IMR-90 (cell line): ENCODE measurements around the gene ITGB2. TPM values are rescaled to one million over a fixed set of nuclear protein-coding genes. Genes with fewer than 3 reads are reported as not detected.

Experiments
- ATAC-seq: fragments of 200-7000 bp; cut with Tn5 transposase; 2 replicates; pipeline ENCODE4 v1.9.1; 2020; ENCODE audit warnings: low read depth, mild to moderate bottlenecking, moderate library complexity
- BruUV-seq: library from RNA; stranded (reverse); fragments of 400-500 nt; replicated peaks from 2 replicates; lab custom pipeline; 2021; lab: Mats Ljungman, UMichigan
- CTCF ChIA-PET: fragments of 300-600 bp; formaldehyde crosslinking; extraction: SDS; loops from one replicate; lab custom pipeline; 2021; ENCODE audit warnings: antibody characterized with exemption; lab: Yijun Ruan, JAX
- POLR2A ChIA-PET: fragments of 300-600 bp; sonication (Branson Sonifier 250); formaldehyde crosslinking; loops from one replicate; lab custom pipeline; 2022; ENCODE audit warnings: antibody characterized with exemption; ENCODE audit not compliant: unreplicated experiment; lab: Charles Lee
- DNase-seq: peaks from one replicate; pipeline ENCODE4 v3.0.0; 2013
- H2AFZ ChIP-seq: replicated peaks from 2 replicates; pipeline ENCODE3; 2013; ENCODE audit warnings: low read length, mild to moderate bottlenecking; ENCODE audit not compliant: poor library complexity
- H2AK5ac ChIP-seq: 2 replicates; pipeline ENCODE4 v1.6.1; 2013; ENCODE audit warnings: low read depth, low read length, inconsistent platforms
- H2AK9ac ChIP-seq: replicated peaks from 2 replicates; pipeline ENCODE3; 2013; ENCODE audit warnings: mild to moderate bottlenecking, low read depth, low read length, moderate library complexity; ENCODE audit not compliant: poor library complexity
- H2BK120ac ChIP-seq: 2 replicates; pipeline ENCODE4 v1.6.1; 2013; ENCODE audit warnings: low read depth, low read length, inconsistent platforms
- H2BK15ac ChIP-seq: 3 replicates; pipeline ENCODE4 v1.6.1; 2013; ENCODE audit warnings: low read depth, low read length, inconsistent platforms
- H2BK20ac ChIP-seq: 2 replicates; pipeline ENCODE4 v1.6.1; 2013; ENCODE audit warnings: low read depth, mild to moderate bottlenecking, inconsistent platforms, low read length, moderate library complexity
- H2BK5ac ChIP-seq: 2 replicates; pipeline ENCODE4 v1.6.1; 2013; ENCODE audit warnings: mild to moderate bottlenecking, low read depth, low read length, inconsistent platforms; ENCODE audit not compliant: poor library complexity, severe bottlenecking
- H3K14ac ChIP-seq: replicated peaks from 2 replicates; pipeline ENCODE4 v1.6.1; 2013; ENCODE audit warnings: low read depth, low read length, inconsistent platforms
- H3K18ac ChIP-seq: 2 replicates; pipeline ENCODE4 v1.6.1; 2013; ENCODE audit warnings: low read depth, low read length, control low read depth
- H3K23ac ChIP-seq: 2 replicates; pipeline ENCODE4 v1.6.1; 2013; ENCODE audit warnings: low read depth, low read length, inconsistent platforms
- H3K27ac ChIP-seq: 2 replicates; pipeline ENCODE4 v1.5.1; 2013; ENCODE audit warnings: mild to moderate bottlenecking, control low read depth, low read length; ENCODE audit not compliant: insufficient read depth
- H3K27me3 ChIP-seq: 2 replicates; pipeline ENCODE4 v1.6.1; 2013; ENCODE audit warnings: low read length; ENCODE audit not compliant: control insufficient read depth, insufficient read depth
- H3K36me3 ChIP-seq: 2 replicates; pipeline ENCODE4 v1.6.1; 2013; ENCODE audit warnings: low read length, mixed read lengths; ENCODE audit not compliant: control insufficient read depth, insufficient read depth
- H3K4ac ChIP-seq: 2 replicates; pipeline ENCODE4 v1.6.1; 2013; ENCODE audit warnings: low read depth, low read length, inconsistent platforms
- H3K4me1 ChIP-seq: 2 replicates; pipeline ENCODE4 v1.6.1; 2013; ENCODE audit warnings: low read length, mixed read lengths; ENCODE audit not compliant: control insufficient read depth, insufficient read depth
- H3K4me2 ChIP-seq: 2 replicates; pipeline ENCODE4 v1.6.1; 2013; ENCODE audit warnings: low read depth, mild to moderate bottlenecking, control low read depth, low read length, moderate library complexity
- H3K4me3 ChIP-seq: 2 replicates; pipeline ENCODE4 v1.5.1; 2013; ENCODE audit warnings: low read depth, mild to moderate bottlenecking, control low read depth, low read length, moderate library complexity; ENCODE audit not compliant: insufficient read depth
- H3K56ac ChIP-seq: 2 replicates; pipeline ENCODE4 v1.6.1; 2013; ENCODE audit warnings: low read length, inconsistent platforms; ENCODE audit not compliant: insufficient read depth; ENCODE audit errors: extremely low read depth
- H3K79me1 ChIP-seq, 2 experiments: 2 replicates each; pipeline ENCODE4 v1.6.1; 2013; ENCODE audit warnings: low read length in 2 of 2, inconsistent platforms in 1 of 2, low read depth in 1 of 2
- H3K9ac ChIP-seq: 2 replicates; pipeline ENCODE4 v1.6.1; 2013; ENCODE audit warnings: low read depth, low read length, control low read depth
- H3K9me1 ChIP-seq: 2 replicates; pipeline ENCODE4 v1.6.1; 2013; ENCODE audit warnings: low read length, inconsistent platforms; ENCODE audit not compliant: insufficient read depth
- H3K9me3 ChIP-seq: 2 replicates; pipeline ENCODE4 v1.6.1; 2013; ENCODE audit warnings: low read length; ENCODE audit not compliant: control insufficient read depth, insufficient read depth
- H4K20me1 ChIP-seq: 2 replicates; pipeline ENCODE4 v1.6.1; 2013; ENCODE audit warnings: low read length, inconsistent platforms; ENCODE audit not compliant: insufficient read depth
- H4K5ac ChIP-seq: 2 replicates; pipeline ENCODE4 v1.6.1; 2013; ENCODE audit warnings: mild to moderate bottlenecking, low read depth, low read length, control low read depth
- H4K8ac ChIP-seq, 2 experiments: 2 replicates each; pipeline ENCODE4 v1.6.1; 2013; ENCODE audit warnings: low read depth in 2 of 2, low read length in 2 of 2, control low read depth in 1 of 2, inconsistent platforms in 1 of 2
- H4K91ac ChIP-seq: 2 replicates; pipeline ENCODE4 v1.6.1; 2013; ENCODE audit warnings: low read depth, low read length, inconsistent platforms; ENCODE audit not compliant: insufficient read depth
- BHLHE40 ChIP-seq: fragments of 150-350 bp; IDR thresholded peaks from 2 replicates; pipeline ENCODE4 v1.6.1; 2016; ENCODE audit warnings: mild to moderate bottlenecking, low read depth, low read length
- CEBPB ChIP-seq: IDR thresholded peaks from 2 replicates; pipeline ENCODE4 v1.6.1; 2012; ENCODE audit warnings: low read depth, low read length, improper control_type of control experiment
- CHD1 ChIP-seq: IDR thresholded peaks from 2 replicates; pipeline ENCODE4 v1.6.1; 2012; ENCODE audit warnings: low read depth, low read length, improper control_type of control experiment
- FOS ChIP-seq: fragments of 150-350 bp; IDR thresholded peaks from 2 replicates; pipeline ENCODE4 v1.6.1; 2016; ENCODE audit warnings: low read depth, low read length
- MAFK ChIP-seq: IDR thresholded peaks from 2 replicates; pipeline ENCODE4 v1.6.1; 2012; ENCODE audit warnings: low read depth, low read length, improper control_type of control experiment
- MAZ ChIP-seq: IDR thresholded peaks from 2 replicates; pipeline ENCODE4 v1.6.1; 2012; ENCODE audit warnings: low read depth, mild to moderate bottlenecking, low read length, improper control_type of control experiment, moderate library complexity, borderline replicate concordance
- MXI1 ChIP-seq: IDR thresholded peaks from 2 replicates; pipeline ENCODE4 v1.6.1; 2012; ENCODE audit warnings: low read depth, mild to moderate bottlenecking, low read length, moderate library complexity, borderline replicate concordance
- NFE2L2 ChIP-seq: fragments of 150-350 bp; IDR thresholded peaks from 2 replicates; pipeline ENCODE4 v1.6.1; 2016; ENCODE audit warnings: low read depth, mild to moderate bottlenecking, low read length
- POLR2A ChIP-seq: IDR thresholded peaks from 2 replicates; pipeline ENCODE4 v1.6.1; 2012; ENCODE audit warnings: mild to moderate bottlenecking, low read depth, low read length
- RAD21 ChIP-seq: IDR thresholded peaks from 2 replicates; pipeline ENCODE4 v1.6.1; 2012; ENCODE audit warnings: low read length, improper control_type of control experiment
- RCOR1 ChIP-seq: IDR thresholded peaks from 2 replicates; pipeline ENCODE4 v1.6.1; 2012; ENCODE audit warnings: mild to moderate bottlenecking, low read length, improper control_type of control experiment; ENCODE audit not compliant: insufficient replicate concordance
- RFX5 ChIP-seq: IDR thresholded peaks from 2 replicates; pipeline ENCODE4 v1.8.0; 2012; ENCODE audit warnings: low read depth, mild to moderate bottlenecking, low read length, moderate library complexity
- WGBS, 2 experiments: methylation state at CpG; one replicate each; pipeline versions ENCODE4 v1.1.5 to v1.1.7; 2013; ENCODE audit warnings: missing lambda C conversion rate in 2 of 2; ENCODE audit not compliant: insufficient read length in 1 of 2; ENCODE audit errors: extremely low coverage in 2 of 2; 5-methylcytosine and 5-hydroxymethylcytosine counted together
- dilution Hi-C: fragments of 300-500 bp; cut with HindIII; formaldehyde crosslinking; loops from one replicate; pipeline ENCODE4 v1.14.3; 2018; ENCODE audit warnings: low sequenced_read_pairs; ENCODE audit not compliant: unreplicated experiment
- in situ Hi-C: fragments of 300-500 bp; cut with MboI; formaldehyde crosslinking; loops from 3 replicates; pipeline ENCODE4 v1.14.3; 2019; ENCODE audit warnings: low sequenced_read_pairs, inconsistent platforms, mixed read lengths
- intact Hi-C: fragments of 100-400 bp; cut with micrococcal nuclease; formaldehyde crosslinking; loops from 2 replicates; pipeline ENCODE4 v1.10.0; 2022
- polyA plus RNA-seq, 3 experiments: library from polyadenylated mRNA; depleted of rRNA; stranded (reverse); fragments of >200 nt; gene quantifications; 2 replicates each; pipeline ENCODE4 v1.2.3, GENCODE V29; 2012; ENCODE audit warnings: low replicate concordance in 1 of 3
- total RNA-seq: library from RNA; depleted of rRNA; stranded (reverse); fragments of >200 nt; gene quantifications from 2 replicates; pipeline ENCODE4 v1.2.3, GENCODE V29; 2012
- TF ChIP-seq, protein P1 (sequence below): fragments of 150-350 bp; IDR thresholded peaks from 2 replicates; pipeline ENCODE4 v1.6.1; 2016; ENCODE audit warnings: low read depth, mild to moderate bottlenecking, low read length, moderate library complexity, borderline replicate concordance
- TF ChIP-seq, protein P2 (sequence below): fragments of 150-350 bp; IDR thresholded peaks from 2 replicates; pipeline ENCODE4 v1.6.1; 2017; ENCODE audit warnings: mild to moderate bottlenecking, antibody characterized with exemption, low read length, low read depth
- TF ChIP-seq, protein P3 (sequence below): conservative IDR thresholded peaks from 2 replicates; pipeline ENCODE4 v1.5.1; 2012; ENCODE audit warnings: mild to moderate bottlenecking, low read depth, low read length, improper control_type of control experiment

The ITGB2 gene
- total and polyA plus RNA-seq, 2 of the 4 experiments (the other 2 are of a cell fraction) = 0.14 TPM; not detected in 1

DNA sequence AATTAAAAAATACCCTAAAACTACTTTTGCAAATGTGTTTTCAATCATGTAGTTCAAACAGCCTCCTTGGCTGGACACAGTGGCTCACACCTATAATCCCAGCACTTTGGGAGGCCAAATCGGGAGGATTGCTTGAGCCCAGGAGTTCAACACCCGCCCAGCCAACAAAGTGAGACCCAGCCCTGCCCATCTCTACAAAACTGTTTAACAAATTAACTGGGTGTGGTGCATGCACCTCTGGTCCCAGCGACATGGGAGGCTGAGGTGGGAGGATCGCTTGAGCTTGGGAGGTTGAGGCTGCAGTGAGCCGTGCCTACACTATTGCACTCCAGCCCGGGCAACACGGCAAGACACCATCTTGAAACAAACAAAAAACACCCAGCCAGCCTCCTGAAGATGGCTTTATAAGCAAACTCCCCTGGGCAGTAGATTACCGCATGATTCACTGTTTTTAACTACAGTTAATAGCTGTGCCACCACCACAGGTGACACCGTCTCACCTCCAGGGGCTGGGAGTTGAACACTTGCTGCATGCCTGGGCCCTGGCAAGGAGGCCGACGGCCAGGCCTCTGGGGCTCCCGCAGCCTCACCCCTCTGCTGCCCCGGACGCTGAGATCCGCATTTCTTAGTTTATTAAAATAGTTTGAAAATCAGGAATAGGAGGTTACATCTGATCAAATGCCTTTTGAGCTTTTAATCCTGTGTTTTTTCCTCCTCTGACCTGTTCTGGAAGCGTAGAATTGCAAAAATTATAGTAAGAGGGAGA is 63.4 kb downstream of the ITGB2 start:
- no peak overlapping the region for H4K5ac ChIP-seq
- no peak overlapping the region for H3K9ac ChIP-seq
- H3K79me1 ChIP-seq = peaks cover 57 to 85% of the 10 kb centered on the region in 2 experiments
- H3K27me3 ChIP-seq = no peaks in the 10 kb centered on the region
- CTCF ChIA-PET = no interaction called here
- no peak overlapping the region for H3K18ac ChIP-seq
- H3K56ac ChIP-seq = no peak overlapping the region
- H3K36me3 ChIP-seq = peaks cover 70% of the 10 kb centered on the region
- no peak overlapping the region for H2BK120ac ChIP-seq
- peaks cover 85% of the 10 kb centered on the region for H4K20me1 ChIP-seq
- no peak overlapping the region for H3K14ac ChIP-seq
- H2AK5ac ChIP-seq = no peak overlapping the region
- no peak overlapping the region for H2AK9ac ChIP-seq
- no TSS peak for BruUV-seq
- H3K4me3 ChIP-seq = no peak overlapping the region
- H2BK20ac ChIP-seq = no peak overlapping the region
- TF ChIP-seq FOS (no peak), NFE2L2 (no peak), MAZ (no peak), BHLHE40 (no peak), MAFK (no peak), MXI1 (no peak), RCOR1 (no peak), CHD1 (no peak), RAD21 (no peak), POLR2A (no peak), RFX5 (no peak), CEBPB (no peak)
- TF ChIP-seq, protein P1, sequence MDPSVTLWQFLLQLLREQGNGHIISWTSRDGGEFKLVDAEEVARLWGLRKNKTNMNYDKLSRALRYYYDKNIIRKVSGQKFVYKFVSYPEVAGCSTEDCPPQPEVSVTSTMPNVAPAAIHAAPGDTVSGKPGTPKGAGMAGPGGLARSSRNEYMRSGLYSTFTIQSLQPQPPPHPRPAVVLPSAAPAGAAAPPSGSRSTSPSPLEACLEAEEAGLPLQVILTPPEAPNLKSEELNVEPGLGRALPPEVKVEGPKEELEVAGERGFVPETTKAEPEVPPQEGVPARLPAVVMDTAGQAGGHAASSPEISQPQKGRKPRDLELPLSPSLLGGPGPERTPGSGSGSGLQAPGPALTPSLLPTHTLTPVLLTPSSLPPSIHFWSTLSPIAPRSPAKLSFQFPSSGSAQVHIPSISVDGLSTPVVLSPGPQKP = no peak
- TF ChIP-seq, protein P2, sequence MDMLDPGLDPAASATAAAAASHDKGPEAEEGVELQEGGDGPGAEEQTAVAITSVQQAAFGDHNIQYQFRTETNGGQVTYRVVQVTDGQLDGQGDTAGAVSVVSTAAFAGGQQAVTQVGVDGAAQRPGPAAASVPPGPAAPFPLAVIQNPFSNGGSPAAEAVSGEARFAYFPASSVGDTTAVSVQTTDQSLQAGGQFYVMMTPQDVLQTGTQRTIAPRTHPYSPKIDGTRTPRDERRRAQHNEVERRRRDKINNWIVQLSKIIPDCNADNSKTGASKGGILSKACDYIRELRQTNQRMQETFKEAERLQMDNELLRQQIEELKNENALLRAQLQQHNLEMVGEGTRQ = no peak
- TF ChIP-seq, protein P3, sequence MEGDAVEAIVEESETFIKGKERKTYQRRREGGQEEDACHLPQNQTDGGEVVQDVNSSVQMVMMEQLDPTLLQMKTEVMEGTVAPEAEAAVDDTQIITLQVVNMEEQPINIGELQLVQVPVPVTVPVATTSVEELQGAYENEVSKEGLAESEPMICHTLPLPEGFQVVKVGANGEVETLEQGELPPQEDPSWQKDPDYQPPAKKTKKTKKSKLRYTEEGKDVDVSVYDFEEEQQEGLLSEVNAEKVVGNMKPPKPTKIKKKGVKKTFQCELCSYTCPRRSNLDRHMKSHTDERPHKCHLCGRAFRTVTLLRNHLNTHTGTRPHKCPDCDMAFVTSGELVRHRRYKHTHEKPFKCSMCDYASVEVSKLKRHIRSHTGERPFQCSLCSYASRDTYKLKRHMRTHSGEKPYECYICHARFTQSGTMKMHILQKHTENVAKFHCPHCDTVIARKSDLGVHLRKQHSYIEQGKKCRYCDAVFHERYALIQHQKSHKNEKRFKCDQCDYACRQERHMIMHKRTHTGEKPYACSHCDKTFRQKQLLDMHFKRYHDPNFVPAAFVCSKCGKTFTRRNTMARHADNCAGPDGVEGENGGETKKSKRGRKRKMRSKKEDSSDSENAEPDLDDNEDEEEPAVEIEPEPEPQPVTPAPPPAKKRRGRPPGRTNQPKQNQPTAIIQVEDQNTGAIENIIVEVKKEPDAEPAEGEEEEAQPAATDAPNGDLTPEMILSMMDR = no peak
- H3K27ac ChIP-seq = no peak overlapping the region
- dilution Hi-C loops = no loop called here
- no peaks in the 10 kb centered on the region for H3K4me1 ChIP-seq
- in situ Hi-C loops = no loop called here
- H2BK15ac ChIP-seq = no peak overlapping the region
- no peak overlapping the region for H3K4me2 ChIP-seq
- POLR2A ChIA-PET = no interaction called here
- H2AFZ ChIP-seq = no peak overlapping the region
- no peak overlapping the region for H3K4ac ChIP-seq
- 100% methylated on average over 1 of the region's 16 CpGs; no CpG with 5 or more reads in 1 of the 2 experiments for WGBS, 2 experiments
- H4K8ac ChIP-seq = no peak overlapping the region
- no peak overlapping the region for H2BK5ac ChIP-seq
- H3K23ac ChIP-seq = no peak overlapping the region
- no peak for ATAC-seq
- H4K91ac ChIP-seq = no peak overlapping the region
- H3K9me3 ChIP-seq = no peaks in the 10 kb centered on the region
- H3K9me1 ChIP-seq = peaks cover 15% of the 10 kb centered on the region
- intact Hi-C loops = no loop called here
- no peak for DNase-seq
